Measurements from ENCODE around the gene RASAL3.

DNA sequence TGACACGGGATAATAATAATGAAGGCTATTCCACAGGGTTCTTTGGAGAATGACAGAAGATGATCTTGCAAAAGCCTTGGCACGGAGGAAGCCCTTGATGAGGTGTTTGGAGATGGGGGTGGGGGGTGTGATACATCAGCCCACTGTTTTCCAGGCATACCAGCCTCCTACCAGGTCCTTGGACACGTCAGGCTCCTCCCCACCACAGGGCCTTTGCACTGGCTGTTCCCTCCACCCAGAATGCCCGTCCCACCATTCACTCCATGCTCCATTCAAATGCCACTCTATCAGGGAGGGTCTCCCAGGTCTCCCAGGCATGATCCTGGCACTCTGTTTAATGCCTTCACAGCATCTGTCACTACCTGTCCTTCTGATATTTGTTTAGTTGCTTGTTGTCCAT, 17.3 kb downstream of the RASAL3 start:
- no peak for TF ChIP-seq POLR2AphosphoS5 (IDR thresholded peaks at IDR 0.05)
- TF ChIP-seq CTCF (IDR thresholded peaks at IDR 0.05) = no peak

All from esophagus muscularis mucosa (tissue), 3 donors.